SU-DHL-6 (cell line): Measurements from ENCODE around the gene CHMP1A.

Experiments used
- H2AFZ ChIP-seq: fragments of 200-600 bp; sonication (generic); 2 replicates; pipeline ENCODE4 v1.6.1; 2014; ENCODE audit warnings: low read depth, mild to moderate bottlenecking, moderate library complexity, mixed read lengths, antibody characterized with exemption, low read length; ENCODE audit not compliant: severe bottlenecking
- H3F3A ChIP-seq: fragments of 200-600 bp; shearing (Covaris generic); 2 replicates; pipeline ENCODE4 v1.6.0; 2016; ENCODE audit warnings: antibody characterized with exemption, mild to moderate bottlenecking; ENCODE audit not compliant: insufficient read depth
- H3K27ac ChIP-seq: fragments of 200-600 bp; sonication (generic); 2 replicates; pipeline ENCODE4 v1.5.1; 2016; ENCODE audit warnings: low read depth, mild to moderate bottlenecking, low read length, moderate library complexity, mixed read lengths
- H3K27me3 ChIP-seq: fragments of 200-600 bp; sonication (generic), shearing (Covaris generic); 2 replicates; pipeline ENCODE4 v1.6.0; 2014; ENCODE audit warnings: mild to moderate bottlenecking, low read length
- H3K36me3 ChIP-seq: fragments of 200-600 bp; sonication (generic); 2 replicates; pipeline ENCODE4 v1.6.1; 2014; ENCODE audit warnings: mild to moderate bottlenecking, low read length, mixed read lengths
- H3K4me2 ChIP-seq: fragments of 300-600, 200-600 bp; shearing (Covaris generic), sonication (generic); 2 replicates; pipeline ENCODE4 v1.6.0; 2014; ENCODE audit warnings: low read length, low read depth, mild to moderate bottlenecking; ENCODE audit not compliant: poor library complexity, severe bottlenecking
- H3K4me3 ChIP-seq: fragments of 200-600 bp; sonication (generic); 2 replicates; pipeline ENCODE4 v1.5.1; 2014; ENCODE audit warnings: antibody characterized with exemption, low read length, mild to moderate bottlenecking, mixed read lengths; ENCODE audit not compliant: insufficient read depth, poor library complexity, severe bottlenecking
- H3K79me2 ChIP-seq: fragments of 200-600 bp; sonication (generic); 2 replicates; pipeline ENCODE4 v1.6.1; 2014; ENCODE audit warnings: mild to moderate bottlenecking, low read length, moderate library complexity; ENCODE audit not compliant: insufficient read depth
- H3K9ac ChIP-seq: fragments of 200-600 bp; sonication (generic); 2 replicates; pipeline ENCODE4 v1.7.0; 2014; ENCODE audit warnings: mild to moderate bottlenecking, low read length
- H3K9me2 ChIP-seq: fragments of 200-600 bp; sonication (generic); replicated peaks from 2 replicates; pipeline ENCODE4 v1.6.1; 2014; ENCODE audit warnings: low read length; ENCODE audit not compliant: insufficient read depth
- H3K9me3 ChIP-seq: fragments of 200-600 bp; sonication (generic); 2 replicates; pipeline ENCODE4 v1.6.1; 2014; ENCODE audit warnings: low read length, mixed read lengths; ENCODE audit not compliant: insufficient read depth
- H4K20me1 ChIP-seq: fragments of 200-600 bp; sonication (generic); 2 replicates; pipeline ENCODE4 v1.6.1; 2014; ENCODE audit warnings: low read depth, mild to moderate bottlenecking, antibody characterized with exemption, low read length, moderate library complexity, mixed read lengths
- EZH2phosphoT487 ChIP-seq: fragments of 200-600 bp; sonication (generic), shearing (Covaris generic); conservative IDR thresholded peaks from 2 replicates; pipeline ENCODE4 v1.6.1; 2018; ENCODE audit warnings: mild to moderate bottlenecking, antibody characterized with exemption, low read length, moderate library complexity, mixed read lengths
- TF ChIP-seq, protein P1 (sequence below): fragments of 200-600 bp; sonication (generic); IDR thresholded peaks from one replicate; pipeline ENCODE4 v1.5.1; 2017; ENCODE audit warnings: antibody characterized with exemption, mild to moderate bottlenecking, low read length, moderate library complexity; ENCODE audit not compliant: insufficient read depth, poor library complexity, severe bottlenecking

Gene CHMP1A

DNA sequence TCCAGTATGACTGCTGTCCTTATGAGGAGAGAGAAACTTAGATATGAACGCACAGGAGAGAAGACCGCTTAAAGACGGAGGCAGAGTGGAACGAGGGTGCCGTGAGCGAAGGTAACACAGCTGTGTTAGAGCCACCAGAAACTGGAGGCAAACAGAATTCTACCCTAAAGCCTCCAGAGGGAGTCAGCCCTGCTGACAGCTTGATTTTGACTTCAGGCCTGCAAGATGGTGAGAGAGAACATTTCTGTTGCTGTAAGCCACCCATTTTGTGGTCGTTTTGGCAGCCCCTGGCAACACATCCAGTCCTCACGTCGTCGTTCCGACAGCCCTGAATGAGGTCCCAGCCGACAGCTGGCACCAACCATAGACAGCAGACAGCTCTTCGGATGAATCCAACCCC lies 46.8 kb upstream of the CHMP1A start:
- no peak overlapping the region for H3K27ac ChIP-seq
- H3K79me2 ChIP-seq: no peaks in the 10 kb centered on the region
- H3K9me3 ChIP-seq: no peaks in the 10 kb centered on the region
- no peaks in the 10 kb centered on the region for H3K9me2 ChIP-seq
- H3K27me3 ChIP-seq: no peaks in the 10 kb centered on the region
- H3F3A ChIP-seq: no peaks in the 10 kb centered on the region
- H3K36me3 ChIP-seq: no peaks in the 10 kb centered on the region
- no peak overlapping the region for H3K9ac ChIP-seq
- no peak for TF ChIP-seq EZH2phosphoT487
- TF ChIP-seq, protein P1, sequence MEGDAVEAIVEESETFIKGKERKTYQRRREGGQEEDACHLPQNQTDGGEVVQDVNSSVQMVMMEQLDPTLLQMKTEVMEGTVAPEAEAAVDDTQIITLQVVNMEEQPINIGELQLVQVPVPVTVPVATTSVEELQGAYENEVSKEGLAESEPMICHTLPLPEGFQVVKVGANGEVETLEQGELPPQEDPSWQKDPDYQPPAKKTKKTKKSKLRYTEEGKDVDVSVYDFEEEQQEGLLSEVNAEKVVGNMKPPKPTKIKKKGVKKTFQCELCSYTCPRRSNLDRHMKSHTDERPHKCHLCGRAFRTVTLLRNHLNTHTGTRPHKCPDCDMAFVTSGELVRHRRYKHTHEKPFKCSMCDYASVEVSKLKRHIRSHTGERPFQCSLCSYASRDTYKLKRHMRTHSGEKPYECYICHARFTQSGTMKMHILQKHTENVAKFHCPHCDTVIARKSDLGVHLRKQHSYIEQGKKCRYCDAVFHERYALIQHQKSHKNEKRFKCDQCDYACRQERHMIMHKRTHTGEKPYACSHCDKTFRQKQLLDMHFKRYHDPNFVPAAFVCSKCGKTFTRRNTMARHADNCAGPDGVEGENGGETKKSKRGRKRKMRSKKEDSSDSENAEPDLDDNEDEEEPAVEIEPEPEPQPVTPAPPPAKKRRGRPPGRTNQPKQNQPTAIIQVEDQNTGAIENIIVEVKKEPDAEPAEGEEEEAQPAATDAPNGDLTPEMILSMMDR: no peak
- no peak overlapping the region for H2AFZ ChIP-seq
- H4K20me1 ChIP-seq: no peaks in the 10 kb centered on the region; the same call in 1 of the 2 replicates
- H3K4me2 ChIP-seq: no peak overlapping the region
- H3K4me3 ChIP-seq: no peak overlapping the region

DNA sequence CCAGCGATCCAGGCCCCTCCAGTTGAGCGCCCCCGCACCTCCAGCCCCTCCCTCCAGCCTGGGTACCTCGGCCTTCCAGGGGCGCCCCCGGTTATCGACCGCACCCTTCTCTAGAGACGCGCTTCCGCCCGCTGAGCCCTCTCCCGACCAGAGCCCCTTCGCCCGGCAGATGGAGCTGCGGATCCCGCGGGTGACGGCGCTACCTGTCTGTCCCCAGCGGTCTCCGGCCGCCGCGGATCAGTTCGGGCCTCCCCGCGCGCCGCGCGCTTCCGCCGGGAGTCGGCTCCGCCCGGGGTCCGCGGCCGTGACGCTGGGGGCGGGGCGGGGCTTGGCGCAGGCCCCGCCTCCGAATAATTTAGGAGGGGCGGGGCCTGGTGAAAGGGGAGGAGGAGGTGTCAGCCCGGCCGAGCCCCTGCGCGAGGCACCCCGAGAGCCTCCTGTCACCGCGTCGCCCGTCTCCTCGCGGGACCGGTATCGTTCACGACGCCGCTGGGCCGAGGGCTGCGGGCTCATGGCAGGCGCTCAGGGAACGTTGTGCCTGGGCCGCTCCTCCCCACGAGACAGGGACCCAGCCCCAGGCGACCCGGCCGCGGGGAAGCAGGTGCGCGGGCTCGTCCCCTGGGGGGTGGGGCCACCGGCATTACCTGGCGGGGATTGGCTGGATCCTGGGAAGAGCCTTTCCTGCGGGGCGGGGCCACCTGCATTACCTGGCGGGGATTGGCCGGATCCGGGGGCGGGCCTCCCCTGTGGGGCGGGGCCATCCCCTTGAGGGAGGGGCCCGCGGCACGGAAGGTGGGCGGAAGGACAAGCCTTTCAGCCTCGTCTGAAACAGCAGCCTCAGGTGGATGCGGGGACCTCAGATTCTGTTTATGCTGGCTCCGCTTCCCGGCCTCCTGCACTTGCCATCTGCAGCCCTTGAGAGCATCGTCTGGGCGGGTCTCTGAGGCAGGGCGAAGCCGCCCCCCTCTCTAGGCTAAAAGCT lies 44.2 kb upstream of the CHMP1A start, which contains the start of gene SPATA2L:
Gene SPATA2L, minus strand, starts transcription at position 281 of the 982 bp plus-strand sequence. CDS start 473 bp downstream, outside the sequence.
- no peaks in the 10 kb centered on the region for H3K79me2 ChIP-seq
- H3K4me3 ChIP-seq: peak within 1 kb of the TSS; percentile 57
- peak within 1 kb of the TSS; percentile 57 for H3K27ac ChIP-seq
- H4K20me1 ChIP-seq: no peaks in the 10 kb centered on the region; the same call in 1 of the 2 replicates
- no peaks in the 10 kb centered on the region for H3K36me3 ChIP-seq
- H3K9ac ChIP-seq: peak within 1 kb of the TSS; percentile 65
- H3K27me3 ChIP-seq: no peaks in the 10 kb centered on the region
- peak within 1 kb of the TSS; percentile 46 for H2AFZ ChIP-seq
- no peak for TF ChIP-seq EZH2phosphoT487
- TF ChIP-seq, protein P1: no peak
- no peaks in the 10 kb centered on the region for H3K9me3 ChIP-seq
- H3K4me2 ChIP-seq: peak within 1 kb of the TSS; percentile 52
- H3K9me2 ChIP-seq: no peaks in the 10 kb centered on the region
- H3F3A ChIP-seq: no peaks in the 10 kb centered on the region

DNA sequence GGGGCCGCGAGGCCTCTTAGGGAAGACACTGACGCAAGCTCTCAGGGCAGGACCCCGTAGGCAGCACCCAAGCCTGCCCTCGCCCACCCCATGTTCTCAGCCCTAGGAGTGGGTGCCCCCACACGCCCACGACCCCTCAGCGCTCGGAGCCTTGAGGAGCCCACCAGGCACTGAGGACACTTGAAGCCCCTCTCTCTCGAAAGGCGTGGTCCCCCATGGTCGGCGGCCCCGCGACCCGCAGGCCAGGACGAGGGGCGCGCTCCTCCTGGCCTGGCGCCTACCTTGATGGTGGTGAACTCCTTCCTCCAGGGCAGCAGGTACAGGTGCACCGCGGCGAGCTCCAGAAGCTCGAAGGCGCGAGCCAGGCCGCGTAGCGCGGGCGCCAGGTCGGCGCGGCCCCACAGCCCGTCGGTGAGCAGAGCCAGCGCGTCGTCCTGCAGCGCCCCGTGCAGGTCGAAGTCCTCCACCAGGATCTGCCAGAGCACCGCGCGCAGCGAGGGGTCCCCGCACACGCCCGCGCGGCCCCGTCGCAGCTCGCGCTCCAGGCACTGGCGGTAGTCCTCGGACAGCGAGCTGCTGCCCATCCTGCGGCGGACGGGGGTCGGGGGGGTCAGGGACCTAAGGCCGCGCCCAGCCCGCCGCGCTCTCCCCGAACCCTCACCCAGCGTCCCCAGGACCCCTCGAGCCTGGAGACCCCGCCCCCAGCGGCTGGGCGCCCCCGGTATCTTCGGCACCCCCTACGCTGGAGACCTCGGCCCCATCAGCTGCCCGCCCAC lies 43.3 kb upstream of the CHMP1A start:
- no peaks in the 10 kb centered on the region for H3K27me3 ChIP-seq
- no peaks in the 10 kb centered on the region for H3K9me2 ChIP-seq
- TF ChIP-seq, protein P1: no peak
- TF ChIP-seq EZH2phosphoT487: no peak
- peak overlapping the region; percentile 57 for H3K27ac ChIP-seq
- H3K4me3 ChIP-seq: peak overlapping the region; percentile 57
- no peaks in the 10 kb centered on the region for H3K79me2 ChIP-seq
- no peaks in the 10 kb centered on the region for H3K36me3 ChIP-seq
- H3F3A ChIP-seq: no peaks in the 10 kb centered on the region
- H4K20me1 ChIP-seq: no peaks in the 10 kb centered on the region; the same call in 1 of the 2 replicates
- peak overlapping the region; percentile 65 for H3K9ac ChIP-seq
- peak overlapping the region; percentile 46 for H2AFZ ChIP-seq
- H3K4me2 ChIP-seq: peak overlapping the region; percentile 52
- no peaks in the 10 kb centered on the region for H3K9me3 ChIP-seq
